Measurements from ENCODE around the gene SCN9A.
"Not testable (repeated sequence)": the region's sequence is repeated elsewhere in the genome, so short reads cannot be mapped to it uniquely, and the experiment has no call there.

The SCN9A gene

DNA sequence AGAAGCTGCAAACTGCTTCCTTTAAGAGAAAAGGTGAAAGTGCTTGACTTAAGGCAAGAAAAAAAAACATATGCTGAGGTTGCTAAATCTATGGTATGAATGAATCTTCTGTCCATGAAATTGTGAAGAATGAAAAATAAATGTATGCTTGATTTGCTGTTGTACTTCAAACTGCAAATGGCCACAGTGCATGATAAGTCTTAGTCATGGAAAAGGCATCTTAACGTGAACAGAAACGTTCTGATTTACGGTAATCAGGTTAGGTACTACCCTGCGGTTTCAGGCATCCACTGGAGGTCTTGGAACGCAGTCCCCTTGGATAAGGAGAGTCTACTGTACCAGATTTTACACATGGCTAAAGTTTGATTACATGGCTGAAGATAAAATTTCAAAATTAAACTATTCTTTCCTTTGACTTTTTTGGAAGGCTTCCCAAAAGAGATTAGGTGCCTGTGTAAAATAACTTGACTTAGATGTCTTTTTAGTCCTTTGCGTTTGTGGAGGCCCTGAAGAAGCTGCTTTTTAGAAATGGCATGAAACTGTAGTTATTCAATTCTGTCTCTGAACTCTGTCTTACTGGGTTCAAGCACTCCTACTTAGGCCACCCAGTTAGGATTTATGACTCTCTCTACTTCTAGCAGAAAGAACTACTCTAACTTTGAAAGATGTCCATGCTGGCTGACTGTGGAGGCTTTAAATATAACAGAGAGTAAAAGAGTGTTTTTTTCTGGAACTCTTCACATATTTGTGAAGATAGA lies 35.9 kb upstream of the SCN9A start:
- no peak overlapping the region for H3K4me3 ChIP-seq (ENCODE audit: low read length)
- TF ChIP-seq, protein P1, sequence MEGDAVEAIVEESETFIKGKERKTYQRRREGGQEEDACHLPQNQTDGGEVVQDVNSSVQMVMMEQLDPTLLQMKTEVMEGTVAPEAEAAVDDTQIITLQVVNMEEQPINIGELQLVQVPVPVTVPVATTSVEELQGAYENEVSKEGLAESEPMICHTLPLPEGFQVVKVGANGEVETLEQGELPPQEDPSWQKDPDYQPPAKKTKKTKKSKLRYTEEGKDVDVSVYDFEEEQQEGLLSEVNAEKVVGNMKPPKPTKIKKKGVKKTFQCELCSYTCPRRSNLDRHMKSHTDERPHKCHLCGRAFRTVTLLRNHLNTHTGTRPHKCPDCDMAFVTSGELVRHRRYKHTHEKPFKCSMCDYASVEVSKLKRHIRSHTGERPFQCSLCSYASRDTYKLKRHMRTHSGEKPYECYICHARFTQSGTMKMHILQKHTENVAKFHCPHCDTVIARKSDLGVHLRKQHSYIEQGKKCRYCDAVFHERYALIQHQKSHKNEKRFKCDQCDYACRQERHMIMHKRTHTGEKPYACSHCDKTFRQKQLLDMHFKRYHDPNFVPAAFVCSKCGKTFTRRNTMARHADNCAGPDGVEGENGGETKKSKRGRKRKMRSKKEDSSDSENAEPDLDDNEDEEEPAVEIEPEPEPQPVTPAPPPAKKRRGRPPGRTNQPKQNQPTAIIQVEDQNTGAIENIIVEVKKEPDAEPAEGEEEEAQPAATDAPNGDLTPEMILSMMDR (conservative IDR thresholded peaks at IDR 0.05; ENCODE audit: low read depth, low read length): no peak
- peak; percentile 62 for DNase-seq (ENCODE audit: low read depth)

DNA sequence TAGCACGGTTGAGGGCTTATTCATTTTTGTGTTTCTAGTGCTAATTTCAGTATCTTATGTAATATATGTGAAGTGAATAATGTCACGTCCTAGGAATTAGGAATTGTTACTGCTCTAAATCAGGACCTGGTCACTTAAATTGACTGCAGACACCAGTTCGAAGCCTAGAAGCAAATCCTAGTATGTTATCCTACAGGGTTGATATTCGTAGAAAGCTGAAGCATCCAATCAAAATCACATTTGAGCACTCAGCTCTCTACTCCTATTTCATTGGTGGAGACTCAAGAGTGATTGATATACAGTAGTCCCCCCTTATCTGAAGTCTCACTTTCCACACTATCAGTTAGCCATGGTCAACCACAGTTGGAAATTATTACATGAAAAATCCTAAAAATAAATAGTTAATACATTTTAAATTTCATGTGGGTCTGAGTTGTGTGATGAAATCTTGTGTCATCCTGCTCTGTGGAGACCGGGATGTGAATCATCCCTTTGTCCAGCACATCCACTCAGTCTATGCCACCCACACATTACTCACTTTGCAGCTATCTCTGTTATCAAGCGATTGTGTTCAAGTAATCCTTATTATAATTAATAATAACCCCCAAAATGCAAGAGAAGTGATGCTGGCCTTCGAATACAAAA lies 35.2 kb upstream of the SCN9A start:
- TF ChIP-seq, protein P1 (conservative IDR thresholded peaks at IDR 0.05; ENCODE audit: low read depth, low read length): no peak
- DNase-seq (ENCODE audit: low read depth): peak; percentile 17
- no peak overlapping the region for H3K4me3 ChIP-seq (ENCODE audit: low read length)

DNA sequence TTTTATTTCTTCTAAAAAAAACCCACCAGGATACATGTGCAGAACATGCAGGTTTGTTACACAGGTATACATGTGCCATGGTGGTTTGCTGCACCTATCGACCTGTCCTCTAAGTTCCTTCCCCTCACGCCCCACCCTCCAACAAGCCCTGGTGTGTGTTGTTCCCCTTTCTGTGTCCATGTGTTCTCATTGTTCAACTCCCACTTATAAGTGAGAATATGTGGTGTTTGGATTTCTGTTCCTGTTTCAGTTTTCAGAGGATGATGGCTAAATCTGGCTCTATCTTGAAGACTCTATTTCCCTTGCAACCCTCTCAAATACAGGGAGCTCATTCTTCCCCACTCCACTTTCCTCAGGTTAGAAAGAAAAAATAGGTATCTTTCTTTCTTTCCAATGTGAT lies 32.0 kb upstream of the SCN9A start:
- not testable (repeated sequence) for H3K4me3 ChIP-seq (ENCODE audit: low read length); DNase-seq (ENCODE audit: low read depth)

GRCh38 chr2:166406374-166406773 lies 30.6 kb upstream of the SCN9A start:
- TF ChIP-seq, protein P1 (conservative IDR thresholded peaks at IDR 0.05; ENCODE audit: low read depth, low read length): no peak
- no peak overlapping the region for H3K4me3 ChIP-seq (ENCODE audit: low read length)
- DNase-seq (ENCODE audit: low read depth): no peak

GRCh38 chr2:166405569-166405926 lies 29.8 kb upstream of the SCN9A start:
- no peak overlapping the region for H3K4me3 ChIP-seq (ENCODE audit: low read length)
- DNase-seq (ENCODE audit: low read depth): no peak
- TF ChIP-seq, protein P1 (conservative IDR thresholded peaks at IDR 0.05; ENCODE audit: low read depth, low read length): no peak

- no peak overlapping the region for H3K4me3 ChIP-seq (ENCODE audit: low read length)
- TF ChIP-seq, protein P1 (conservative IDR thresholded peaks at IDR 0.05; ENCODE audit: low read depth, low read length): no peak
Observed at GRCh38 chr2:166404831-166405568, 29.3 kb upstream of the SCN9A start.

GRCh38 chr2:166394245-166394644 lies 18.5 kb upstream of the SCN9A start:
- no peak for DNase-seq (ENCODE audit: low read depth)
- no peak overlapping the region for H3K4me3 ChIP-seq (ENCODE audit: low read length)
- TF ChIP-seq, protein P1 (conservative IDR thresholded peaks at IDR 0.05; ENCODE audit: low read depth, low read length): no peak

More at GRCh38 chr2:166404831-166405568, 29.3 kb upstream of the SCN9A start:
- no peak for DNase-seq (ENCODE audit: low read depth)
